NT2/D1 (cell line): ENCODE measurements around the gene ATXN2.

Experiments used
- SUZ12 ChIP-seq: IDR thresholded peaks from 2 replicates; pipeline ENCODE4 v1.6.1; 2011; ENCODE audit not compliant: insufficient read length, insufficient read depth; ENCODE audit errors: extremely low read depth
- YY1 ChIP-seq: IDR thresholded peaks from 2 replicates; pipeline ENCODE4 v1.6.1; 2011; ENCODE audit not compliant: insufficient read length, insufficient read depth
- ZNF274 ChIP-seq: IDR thresholded peaks from 2 replicates; pipeline ENCODE4 v1.6.1; 2011; ENCODE audit warnings: mild to moderate bottlenecking, low read depth, low read length

DNA sequence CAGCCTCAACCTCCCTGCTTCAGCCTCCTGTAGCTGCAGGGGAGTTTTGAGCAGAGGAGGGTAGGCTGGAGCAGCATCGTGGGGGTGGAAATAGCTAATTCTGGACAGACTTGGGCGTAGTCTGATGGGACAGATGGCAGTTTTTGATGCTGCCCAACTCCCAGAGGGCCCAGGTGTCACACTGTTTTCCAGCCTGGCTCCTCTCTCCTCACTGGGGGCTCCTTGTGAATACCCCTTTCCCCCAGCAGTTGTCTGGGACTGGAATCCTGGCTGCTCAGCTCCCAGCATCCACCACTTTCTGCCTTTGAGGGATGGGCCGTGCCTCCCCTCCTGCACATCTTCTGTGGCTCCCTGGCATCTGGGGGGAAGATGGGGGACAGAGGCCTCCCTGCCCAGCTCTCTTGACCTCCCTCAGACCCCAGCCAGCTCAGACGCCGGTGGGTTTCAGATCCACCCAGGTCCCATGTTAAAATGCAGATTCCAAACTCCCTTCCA is 159.4 kb downstream of the ATXN2 start:
- TF ChIP-seq ZNF274 (no peak), YY1 (no peak), SUZ12 (no peak)
